Measurements from ENCODE around the gene TMEM132A.

The TMEM132A gene, protein sequence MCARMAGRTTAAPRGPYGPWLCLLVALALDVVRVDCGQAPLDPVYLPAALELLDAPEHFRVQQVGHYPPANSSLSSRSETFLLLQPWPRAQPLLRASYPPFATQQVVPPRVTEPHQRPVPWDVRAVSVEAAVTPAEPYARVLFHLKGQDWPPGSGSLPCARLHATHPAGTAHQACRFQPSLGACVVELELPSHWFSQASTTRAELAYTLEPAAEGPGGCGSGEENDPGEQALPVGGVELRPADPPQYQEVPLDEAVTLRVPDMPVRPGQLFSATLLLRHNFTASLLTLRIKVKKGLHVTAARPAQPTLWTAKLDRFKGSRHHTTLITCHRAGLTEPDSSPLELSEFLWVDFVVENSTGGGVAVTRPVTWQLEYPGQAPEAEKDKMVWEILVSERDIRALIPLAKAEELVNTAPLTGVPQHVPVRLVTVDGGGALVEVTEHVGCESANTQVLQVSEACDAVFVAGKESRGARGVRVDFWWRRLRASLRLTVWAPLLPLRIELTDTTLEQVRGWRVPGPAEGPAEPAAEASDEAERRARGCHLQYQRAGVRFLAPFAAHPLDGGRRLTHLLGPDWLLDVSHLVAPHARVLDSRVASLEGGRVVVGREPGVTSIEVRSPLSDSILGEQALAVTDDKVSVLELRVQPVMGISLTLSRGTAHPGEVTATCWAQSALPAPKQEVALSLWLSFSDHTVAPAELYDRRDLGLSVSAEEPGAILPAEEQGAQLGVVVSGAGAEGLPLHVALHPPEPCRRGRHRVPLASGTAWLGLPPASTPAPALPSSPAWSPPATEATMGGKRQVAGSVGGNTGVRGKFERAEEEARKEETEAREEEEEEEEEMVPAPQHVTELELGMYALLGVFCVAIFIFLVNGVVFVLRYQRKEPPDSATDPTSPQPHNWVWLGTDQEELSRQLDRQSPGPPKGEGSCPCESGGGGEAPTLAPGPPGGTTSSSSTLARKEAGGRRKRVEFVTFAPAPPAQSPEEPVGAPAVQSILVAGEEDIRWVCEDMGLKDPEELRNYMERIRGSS

DNA sequence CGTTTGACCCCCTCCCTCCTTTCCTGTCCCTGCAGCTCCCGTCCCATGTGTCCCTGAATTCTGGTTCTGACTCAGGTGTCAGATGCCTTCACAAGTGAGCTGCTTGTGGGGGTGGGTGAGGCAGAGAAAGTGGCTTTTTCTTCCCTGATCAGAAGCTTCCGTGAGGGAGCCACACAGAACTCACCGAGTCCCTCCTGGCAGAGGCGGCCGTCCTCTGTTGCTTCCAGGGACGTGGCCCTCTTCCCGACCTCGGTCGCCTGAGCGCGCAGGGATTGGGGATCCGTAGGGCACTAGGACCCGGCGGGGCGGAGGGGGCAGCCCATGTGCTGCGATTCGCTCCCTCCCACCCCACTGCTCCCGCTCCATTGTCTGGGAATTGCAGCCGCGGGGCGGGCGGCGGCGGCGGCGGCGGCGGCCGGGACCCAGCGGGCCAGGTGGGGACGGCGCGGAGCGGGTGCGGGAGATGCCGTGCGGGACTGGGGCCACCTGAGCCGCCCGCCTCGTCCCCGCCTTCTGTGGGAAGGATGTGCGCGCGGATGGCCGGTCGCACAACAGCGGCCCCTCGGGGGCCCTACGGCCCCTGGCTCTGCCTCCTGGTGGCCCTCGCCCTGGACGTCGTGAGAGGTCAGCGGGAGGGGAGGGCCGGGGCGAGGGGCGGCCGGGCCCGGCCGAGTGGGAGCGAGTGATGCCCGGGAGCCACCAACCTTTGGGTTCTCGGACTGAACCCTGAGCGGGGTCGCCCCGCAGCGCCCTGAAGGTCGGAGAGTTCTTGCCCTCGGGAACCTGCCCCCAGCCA lies at the start of gene TMEM132A:
TMEM132A (plus strand) TSS at position 351 of the 796 bp plus-strand sequence; CDS start at position 525, 174 bp downstream.
- peak within 1 kb of the TSS; percentile 69; the same call in 1 of the 2 replicates for H3K27ac ChIP-seq
- TF ChIP-seq, protein P1, sequence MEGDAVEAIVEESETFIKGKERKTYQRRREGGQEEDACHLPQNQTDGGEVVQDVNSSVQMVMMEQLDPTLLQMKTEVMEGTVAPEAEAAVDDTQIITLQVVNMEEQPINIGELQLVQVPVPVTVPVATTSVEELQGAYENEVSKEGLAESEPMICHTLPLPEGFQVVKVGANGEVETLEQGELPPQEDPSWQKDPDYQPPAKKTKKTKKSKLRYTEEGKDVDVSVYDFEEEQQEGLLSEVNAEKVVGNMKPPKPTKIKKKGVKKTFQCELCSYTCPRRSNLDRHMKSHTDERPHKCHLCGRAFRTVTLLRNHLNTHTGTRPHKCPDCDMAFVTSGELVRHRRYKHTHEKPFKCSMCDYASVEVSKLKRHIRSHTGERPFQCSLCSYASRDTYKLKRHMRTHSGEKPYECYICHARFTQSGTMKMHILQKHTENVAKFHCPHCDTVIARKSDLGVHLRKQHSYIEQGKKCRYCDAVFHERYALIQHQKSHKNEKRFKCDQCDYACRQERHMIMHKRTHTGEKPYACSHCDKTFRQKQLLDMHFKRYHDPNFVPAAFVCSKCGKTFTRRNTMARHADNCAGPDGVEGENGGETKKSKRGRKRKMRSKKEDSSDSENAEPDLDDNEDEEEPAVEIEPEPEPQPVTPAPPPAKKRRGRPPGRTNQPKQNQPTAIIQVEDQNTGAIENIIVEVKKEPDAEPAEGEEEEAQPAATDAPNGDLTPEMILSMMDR (conservative IDR thresholded peaks at IDR 0.05): 0 out of 2 replicates have a peak, but pooled peaks have one; percentile 7

- TF ChIP-seq, protein P1 (conservative IDR thresholded peaks at IDR 0.05): no peak
- no peak overlapping the region for H3K27ac ChIP-seq
Measured at GRCh38 chr11:60875366-60876167, 48.7 kb upstream of the TMEM132A start.

- TF ChIP-seq, protein P1 (conservative IDR thresholded peaks at IDR 0.05): no peak
- H3K27ac ChIP-seq: no peak overlapping the region
Measured at GRCh38 chr11:60876168-60876485, 48.1 kb upstream of the TMEM132A start.

DNA sequence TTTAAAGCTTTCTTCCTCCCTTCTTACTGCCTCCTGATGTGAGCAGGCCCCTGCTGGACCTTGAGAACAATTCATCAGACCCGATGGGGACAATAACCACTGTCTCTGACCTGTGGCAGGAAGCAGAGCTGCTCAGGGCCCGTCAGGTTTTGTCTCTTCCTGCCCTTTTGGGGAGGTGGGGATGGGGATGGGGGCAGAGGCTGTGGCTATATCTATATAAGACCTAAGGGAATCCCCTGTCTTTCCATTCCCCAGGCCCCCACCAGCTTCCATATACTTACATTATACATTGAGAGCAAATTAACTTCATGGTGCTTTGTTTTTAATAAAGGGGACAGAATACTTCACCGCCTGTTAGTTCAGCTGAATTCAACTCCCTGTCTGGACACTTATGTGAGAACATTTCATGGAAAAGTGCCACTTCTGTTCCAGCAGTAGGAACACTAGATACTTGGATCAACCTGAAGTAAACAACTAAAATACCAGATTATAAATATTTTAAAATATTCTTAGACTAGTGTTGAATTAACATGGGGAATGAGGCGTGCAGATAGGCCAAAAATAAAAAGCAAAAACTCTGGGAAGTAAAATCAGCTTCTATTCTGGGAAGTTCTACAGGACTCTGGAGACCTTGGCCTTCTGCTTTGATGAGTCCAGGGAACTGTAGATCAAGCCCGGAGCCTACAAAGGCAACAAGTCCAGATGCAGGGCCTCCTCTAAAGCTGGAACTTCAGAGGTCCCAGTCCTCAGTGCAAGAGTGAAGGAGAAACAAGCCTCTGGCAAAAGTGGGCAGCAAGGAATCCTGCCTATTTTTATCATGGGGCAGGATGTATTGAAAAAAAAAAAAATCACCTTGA lies 45.8 kb upstream of the TMEM132A start:
- H3K27ac ChIP-seq: no peak overlapping the region
- TF ChIP-seq, protein P1 (conservative IDR thresholded peaks at IDR 0.05): no peak

DNA sequence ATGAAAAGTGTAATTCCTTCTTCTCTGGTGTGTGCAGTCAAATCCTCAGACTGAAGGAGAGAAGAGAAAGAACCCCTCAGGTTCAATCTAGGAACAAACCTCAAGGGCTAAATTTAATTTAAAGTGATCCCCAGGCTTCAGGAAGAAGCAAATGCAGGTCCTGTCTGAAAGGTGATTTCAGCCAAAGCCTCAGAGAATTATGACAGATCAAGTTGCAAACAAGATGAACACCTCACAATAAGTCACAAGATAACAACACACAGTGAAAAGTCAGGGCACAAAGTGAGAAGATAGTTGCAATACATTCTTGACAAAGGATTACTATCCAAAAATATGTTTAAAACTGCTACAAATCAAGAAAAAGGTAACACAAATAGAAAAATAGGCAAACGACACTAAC lies 45.2 kb upstream of the TMEM132A start:
- TF ChIP-seq, protein P1 (conservative IDR thresholded peaks at IDR 0.05): no peak
- no peak overlapping the region for H3K27ac ChIP-seq

Data from VCaP (cell line).